Measurements from ENCODE around the gene CCDC82. TPM values are rescaled to one million over a fixed set of nuclear protein-coding genes. Genes with fewer than 3 reads are reported as not detected.

CCDC82 gene
- total and polyA plus RNA-seq, 12 donors: 9.1 to 33.7 (median 13.1) TPM

DNA sequence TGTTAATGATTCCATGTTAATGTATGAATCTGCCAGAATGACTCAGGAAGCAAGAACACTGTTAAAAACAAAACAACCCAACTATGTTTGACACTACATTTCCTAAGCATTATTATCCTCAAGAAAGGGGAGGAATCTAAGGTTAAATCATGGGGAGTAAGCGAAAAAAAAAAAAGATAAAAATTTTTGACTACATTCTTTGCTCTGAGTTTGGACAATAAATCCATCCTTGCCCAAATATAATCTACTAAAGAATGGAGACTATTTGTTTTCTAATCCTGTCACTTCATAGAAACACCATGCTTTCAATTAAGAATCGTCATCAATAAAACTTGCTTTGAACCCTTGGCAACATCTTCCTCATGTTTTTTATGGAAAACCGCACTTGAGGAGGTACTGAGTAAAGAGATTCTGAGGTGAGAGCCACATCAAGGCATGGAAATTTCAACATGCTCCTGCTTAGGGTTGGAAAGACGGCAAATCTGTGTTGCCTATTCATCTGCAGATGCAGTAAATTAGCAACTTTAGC is 56.5 kb downstream of the CCDC82 start:
- Histone ChIP-seq H3K4me3 (no peak overlapping the region), H3K36me3 (peaks cover 0 to 6% (median 0%) of the 10 kb centered on the region in 9 donors), H3K27me3 (no peaks in the 10 kb centered on the region), H3K9me3 (no peaks in the 10 kb centered on the region), H3K4me1 (peaks cover 7 to 86% (median 45%) of the 10 kb centered on the region in 9 donors), H3K27ac (peak overlapping the region in 1 of 10 donors; percentile 63)
- DNase-seq (no peak), ATAC-seq (no peak)
- TF ChIP-seq, protein P1, sequence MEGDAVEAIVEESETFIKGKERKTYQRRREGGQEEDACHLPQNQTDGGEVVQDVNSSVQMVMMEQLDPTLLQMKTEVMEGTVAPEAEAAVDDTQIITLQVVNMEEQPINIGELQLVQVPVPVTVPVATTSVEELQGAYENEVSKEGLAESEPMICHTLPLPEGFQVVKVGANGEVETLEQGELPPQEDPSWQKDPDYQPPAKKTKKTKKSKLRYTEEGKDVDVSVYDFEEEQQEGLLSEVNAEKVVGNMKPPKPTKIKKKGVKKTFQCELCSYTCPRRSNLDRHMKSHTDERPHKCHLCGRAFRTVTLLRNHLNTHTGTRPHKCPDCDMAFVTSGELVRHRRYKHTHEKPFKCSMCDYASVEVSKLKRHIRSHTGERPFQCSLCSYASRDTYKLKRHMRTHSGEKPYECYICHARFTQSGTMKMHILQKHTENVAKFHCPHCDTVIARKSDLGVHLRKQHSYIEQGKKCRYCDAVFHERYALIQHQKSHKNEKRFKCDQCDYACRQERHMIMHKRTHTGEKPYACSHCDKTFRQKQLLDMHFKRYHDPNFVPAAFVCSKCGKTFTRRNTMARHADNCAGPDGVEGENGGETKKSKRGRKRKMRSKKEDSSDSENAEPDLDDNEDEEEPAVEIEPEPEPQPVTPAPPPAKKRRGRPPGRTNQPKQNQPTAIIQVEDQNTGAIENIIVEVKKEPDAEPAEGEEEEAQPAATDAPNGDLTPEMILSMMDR (IDR thresholded peaks at IDR 0.05): no peak
- WGBS, 2 donors: 86 to 87% methylated on average over 4 of the region's 4 CpGs
- intact Hi-C loops (cut with DNase I): loop anchor here in 2 of 10 donors (5.0 to 10.0 kb wide), 3 partner anchors 41 to 88 kb away; no protein-coding TSS in a partner anchor

DNA sequence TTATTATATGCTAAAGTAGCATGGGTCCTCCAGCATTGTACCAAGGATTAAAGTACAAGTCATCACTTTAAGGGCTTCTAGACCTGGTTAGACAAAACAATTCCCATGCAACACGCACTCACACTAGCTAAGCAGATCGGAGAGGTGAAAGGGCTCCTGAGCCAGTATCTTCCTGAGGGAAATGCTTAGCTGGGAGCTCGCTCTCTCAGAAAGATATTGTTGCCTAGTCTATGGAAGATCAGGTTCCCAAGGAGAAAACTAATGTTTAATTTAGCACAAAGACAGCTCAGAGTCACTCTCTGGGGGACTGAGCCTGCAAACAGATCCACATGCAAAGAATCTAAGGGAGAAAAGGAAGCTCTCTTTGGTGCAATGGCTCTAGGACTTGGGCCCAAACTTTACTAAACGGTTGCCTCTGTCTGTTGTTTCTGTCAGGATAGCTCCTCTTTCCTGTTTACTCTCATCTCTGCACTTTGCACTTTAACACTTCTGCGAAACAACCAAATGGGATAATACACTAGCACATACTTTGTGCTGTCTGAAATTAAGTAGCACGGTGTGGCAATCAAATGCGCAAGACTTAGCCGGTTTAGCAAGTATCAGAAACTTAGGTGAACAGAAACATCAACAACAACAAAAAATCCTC is 57.5 kb downstream of the CCDC82 start:
- Histone ChIP-seq H3K4me3 (no peak overlapping the region), H3K9me3 (no peaks in the 10 kb centered on the region), H3K27me3 (no peaks in the 10 kb centered on the region), H3K4me1 (peaks cover 4 to 76% (median 35%) of the 10 kb centered on the region in 9 donors), H3K36me3 (peaks cover 0 to 6% (median 0%) of the 10 kb centered on the region in 9 donors), H3K27ac (peak overlapping the region in 4 of 10 donors; percentile 5 to 63 (median 25))
- no peak for DNase-seq
- intact Hi-C loops (cut with DNase I): loop anchor here in 2 of 10 donors (5.0 to 10.0 kb wide), 3 partner anchors 40 to 87 kb away; no protein-coding TSS in a partner anchor
- WGBS, 2 donors: 62 to 66% methylated on average over 8 of the region's 8 CpGs
- TF ChIP-seq, protein P1 (IDR thresholded peaks at IDR 0.05): no peak
- ATAC-seq: peak in 6 of 8 donors; percentile 29 to 67 (median 34)

- Histone ChIP-seq H3K36me3 (peaks cover 0 to 6% (median 0%) of the 10 kb centered on the region in 9 donors), H3K27ac (peak overlapping the region in 4 of 10 donors; percentile 5 to 63 (median 25)), H3K27me3 (no peaks in the 10 kb centered on the region), H3K9me3 (no peaks in the 10 kb centered on the region), H3K4me3 (no peak overlapping the region), H3K4me1 (peaks cover 4 to 71% (median 30%) of the 10 kb centered on the region in 9 donors)
- DNase-seq (no peak), ATAC-seq (peak; percentile 62 to 80 (median 72))
- WGBS, 2 donors: 74 to 78% methylated on average over 7 of the region's 7 CpGs
- intact Hi-C loops (cut with DNase I): loop anchor here in 2 of 10 donors (5.0 to 10.0 kb wide), 3 partner anchors 39 to 87 kb away; no protein-coding TSS in a partner anchor
- TF ChIP-seq, protein P1 (IDR thresholded peaks at IDR 0.05): no peak
Observed at GRCh38 chr11:96331699-96332116, 58.0 kb downstream of the CCDC82 start.

DNA sequence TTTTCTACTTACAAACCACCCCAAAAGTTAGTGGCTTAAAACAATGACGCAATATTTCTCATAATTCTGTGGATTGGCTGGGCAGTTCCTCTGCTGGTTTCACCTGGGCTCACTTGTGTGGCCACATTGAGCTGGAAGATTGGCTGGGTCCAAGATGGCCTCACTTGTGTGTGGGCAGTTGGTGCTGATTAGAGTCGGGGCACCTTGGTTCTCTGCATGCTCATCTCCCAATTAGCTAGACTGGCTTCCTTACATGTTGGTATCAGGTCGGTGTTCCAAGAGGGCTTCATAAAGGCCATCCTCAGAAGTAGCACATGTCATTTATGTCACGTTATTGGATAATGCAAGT is 59.2 kb downstream of the CCDC82 start:
- no peak overlapping the region for H3K27ac ChIP-seq
- peaks cover 4 to 62% (median 29%) of the 10 kb centered on the region in 9 donors for H3K4me1 ChIP-seq
- no peak for ATAC-seq
- H3K9me3 ChIP-seq: no peaks in the 10 kb centered on the region
- TF ChIP-seq, protein P1 (IDR thresholded peaks at IDR 0.05): no peak
- H3K27me3 ChIP-seq: no peaks in the 10 kb centered on the region
- no peak for DNase-seq
- no peak overlapping the region for H3K4me3 ChIP-seq
- intact Hi-C loops (cut with DNase I): loop anchor here in 2 of 10 donors (5.0 to 10.0 kb wide), 3 partner anchors 38 to 86 kb away; no protein-coding TSS in a partner anchor
- 96 to 99% methylated on average over 4 of the region's 4 CpGs for WGBS, 2 donors
- H3K36me3 ChIP-seq: peaks cover 0 to 5% (median 0%) of the 10 kb centered on the region in 9 donors

Measured in heart right ventricle (tissue), 16 donors.